Measurements from ENCODE around the gene SCAMP1.

SCAMP1 gene

GRCh38 chr5:78359831-78360673, at the start of gene SCAMP1:
Gene SCAMP1 (plus strand): TSS chr5:78360617. CDS start chr5:78360672, 55 bp downstream.
- peak; percentile 40 for TF ChIP-seq CTCF (conservative IDR thresholded peaks at IDR 0.05)
- H3K27ac ChIP-seq: peak within 1 kb of the TSS; percentile 83

- no peak overlapping the region for H3K27ac ChIP-seq
- TF ChIP-seq CTCF (conservative IDR thresholded peaks at IDR 0.05): no peak
Observed at GRCh38 chr5:78317515-78317914, 42.9 kb upstream of the SCAMP1 start.

GRCh38 chr5:78318337-78318736, 42.1 kb upstream of the SCAMP1 start:
- no peak overlapping the region for H3K27ac ChIP-seq
- no peak for TF ChIP-seq CTCF (conservative IDR thresholded peaks at IDR 0.05)

- TF ChIP-seq CTCF (conservative IDR thresholded peaks at IDR 0.05): peak; percentile 57
- no peak overlapping the region for H3K27ac ChIP-seq
Observed at GRCh38 chr5:78320401-78320800, 40.0 kb upstream of the SCAMP1 start.

- TF ChIP-seq CTCF (conservative IDR thresholded peaks at IDR 0.05): no peak
- H3K27ac ChIP-seq: no peak overlapping the region
Observed at GRCh38 chr5:78323241-78323640, 37.2 kb upstream of the SCAMP1 start.

GRCh38 chr5:78326930-78327329, 33.5 kb upstream of the SCAMP1 start:
- TF ChIP-seq CTCF (conservative IDR thresholded peaks at IDR 0.05): no peak
- H3K27ac ChIP-seq: no peak overlapping the region

GRCh38 chr5:78327761-78328510, 32.5 kb upstream of the SCAMP1 start:
- no peak overlapping the region for H3K27ac ChIP-seq
- no peak for TF ChIP-seq CTCF (conservative IDR thresholded peaks at IDR 0.05)
